ENCODE measurements around the gene EFEMP1. TPM values are rescaled to one million over a fixed set of nuclear protein-coding genes. Genes with fewer than 3 reads are reported as not detected.
A peak's percentile ranks its signal among the peaks of the same experiment; 100 is the strongest.

EFEMP1 gene
- total RNA-seq, 1 experiment from 2014 or later, result 86.3 TPM

DNA sequence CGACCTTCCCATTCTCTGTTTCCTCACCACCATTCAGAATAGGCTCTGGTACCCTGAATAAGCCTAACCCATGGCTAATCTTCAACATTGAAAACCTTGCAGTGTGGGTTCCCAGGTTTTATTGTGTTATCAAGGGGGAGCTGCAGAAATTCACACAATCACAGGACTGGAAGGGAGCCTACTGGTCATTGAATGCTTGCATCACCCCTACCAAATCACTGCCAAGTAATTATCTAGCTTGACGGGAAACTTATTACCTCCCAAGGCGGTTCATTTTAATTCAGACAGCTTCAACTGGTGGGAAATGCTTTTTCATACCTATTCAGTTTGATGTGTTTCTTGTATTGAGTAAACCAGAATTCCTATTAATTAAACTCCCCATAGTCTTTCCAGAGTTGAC, 33.6 kb upstream of the EFEMP1 start:
- Histone ChIP-seq H3K4me1 (replicated peaks; ENCODE audit: insufficient read depth) (peaks cover 20% of the 10 kb centered on the region), H3K79me2 (ENCODE audit: low read depth) (no peaks in the 10 kb centered on the region), H3K27me3 (ENCODE audit: insufficient read depth, low read depth) (no peaks in the 10 kb centered on the region), H3K36me3 (ENCODE audit: low read depth) (no peaks in the 10 kb centered on the region), H2AFZ (no peak overlapping the region), H3K27ac (peak overlapping the region; percentile 52; the same call in 1 of the 2 replicates), H4K20me1 (ENCODE audit: insufficient read depth) (no peaks in the 10 kb centered on the region), H3K4me3 (no peak overlapping the region), H3K4me2 (peak overlapping the region; percentile 62; the same call in 1 of the 2 replicates), H3K9me3 (ENCODE audit: insufficient read depth, low read depth) (no peaks in the 10 kb centered on the region), H3K9me2 (ENCODE audit: insufficient read depth) (no peaks in the 10 kb centered on the region), H3F3A (ENCODE audit: insufficient read depth, low read depth) (peaks cover 15% of the 10 kb centered on the region; the same call in 1 of the 2 replicates)
- POLR2A ChIA-PET (ENCODE audit: unreplicated experiment), result interaction anchor here (0.5 kb wide), 1 partner anchor 30 kb away, joined by 3 read pairs; no protein-coding TSS in a partner anchor
- DNase-seq, result no peak
- no TSS peak for BruUV-seq (replicated peaks)
- intact Hi-C loops (cut with micrococcal nuclease; ENCODE audit: unreplicated experiment), result no loop called here
- CTCF ChIA-PET, result interaction anchor here (0.6 kb wide), 1 partner anchor 186 kb away, joined by 4 read pairs; no protein-coding TSS in a partner anchor
- TF ChIP-seq EZH2 (IDR thresholded peaks at IDR 0.05; ENCODE audit: low read depth), result no peak
- TF ChIP-seq, protein P1, sequence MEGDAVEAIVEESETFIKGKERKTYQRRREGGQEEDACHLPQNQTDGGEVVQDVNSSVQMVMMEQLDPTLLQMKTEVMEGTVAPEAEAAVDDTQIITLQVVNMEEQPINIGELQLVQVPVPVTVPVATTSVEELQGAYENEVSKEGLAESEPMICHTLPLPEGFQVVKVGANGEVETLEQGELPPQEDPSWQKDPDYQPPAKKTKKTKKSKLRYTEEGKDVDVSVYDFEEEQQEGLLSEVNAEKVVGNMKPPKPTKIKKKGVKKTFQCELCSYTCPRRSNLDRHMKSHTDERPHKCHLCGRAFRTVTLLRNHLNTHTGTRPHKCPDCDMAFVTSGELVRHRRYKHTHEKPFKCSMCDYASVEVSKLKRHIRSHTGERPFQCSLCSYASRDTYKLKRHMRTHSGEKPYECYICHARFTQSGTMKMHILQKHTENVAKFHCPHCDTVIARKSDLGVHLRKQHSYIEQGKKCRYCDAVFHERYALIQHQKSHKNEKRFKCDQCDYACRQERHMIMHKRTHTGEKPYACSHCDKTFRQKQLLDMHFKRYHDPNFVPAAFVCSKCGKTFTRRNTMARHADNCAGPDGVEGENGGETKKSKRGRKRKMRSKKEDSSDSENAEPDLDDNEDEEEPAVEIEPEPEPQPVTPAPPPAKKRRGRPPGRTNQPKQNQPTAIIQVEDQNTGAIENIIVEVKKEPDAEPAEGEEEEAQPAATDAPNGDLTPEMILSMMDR (conservative IDR thresholded peaks at IDR 0.05), result no peak

DNA sequence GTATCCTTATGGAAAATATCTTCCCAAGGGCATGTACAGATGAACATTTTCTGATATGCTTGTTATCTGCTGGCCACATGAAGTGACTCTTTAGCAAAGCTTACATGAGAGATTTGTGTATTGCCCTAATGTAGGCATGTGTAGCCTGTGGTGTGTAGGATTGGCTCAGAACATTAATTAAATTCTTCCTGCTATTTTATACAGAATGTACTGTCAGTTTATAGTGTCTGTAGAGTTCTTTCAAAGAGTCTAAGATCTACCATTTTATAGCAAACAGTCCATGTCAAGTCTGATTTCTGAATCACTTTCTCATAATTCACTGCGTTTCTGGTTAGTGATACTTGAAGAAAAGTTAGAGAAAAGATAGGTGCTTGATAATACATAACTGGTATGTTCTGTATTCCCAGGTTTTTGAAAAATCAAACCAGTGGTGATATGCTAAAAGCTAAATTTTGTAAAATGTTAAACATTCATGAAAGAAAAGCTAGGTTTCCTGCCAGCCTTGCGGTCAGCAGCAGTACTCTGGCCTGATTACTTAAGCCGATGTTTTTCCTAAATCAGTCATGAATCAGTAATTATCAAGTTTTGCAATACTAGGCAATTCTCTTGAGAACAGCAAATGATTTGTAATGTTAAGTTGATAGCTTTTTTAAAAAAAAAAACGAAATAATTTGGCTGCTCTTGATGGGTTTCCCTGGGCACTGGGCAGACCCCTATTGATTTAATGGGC, 30.9 kb upstream of the EFEMP1 start:
- no TSS peak for BruUV-seq (replicated peaks)
- intact Hi-C loops (cut with micrococcal nuclease; ENCODE audit: unreplicated experiment), result no loop called here
- no peaks in the 10 kb centered on the region for H3K36me3 ChIP-seq (ENCODE audit: low read depth)
- peaks cover 20% of the 10 kb centered on the region for H3K4me1 ChIP-seq (replicated peaks; ENCODE audit: insufficient read depth)
- H3K9me2 ChIP-seq (ENCODE audit: insufficient read depth), result no peaks in the 10 kb centered on the region
- ChIA-PET POLR2A (ENCODE audit: unreplicated experiment) (interaction anchor here (0.6 kb wide), 1 partner anchor 298 kb away, joined by 3 read pairs; no protein-coding TSS in a partner anchor), CTCF (no interaction called here)
- H2AFZ ChIP-seq, result no peak overlapping the region
- H3K4me3 ChIP-seq, result no peak overlapping the region
- no peaks in the 10 kb centered on the region for H3K79me2 ChIP-seq (ENCODE audit: low read depth)
- H3K4me2 ChIP-seq, result no peak overlapping the region
- peaks cover 15% of the 10 kb centered on the region; the same call in 1 of the 2 replicates for H3F3A ChIP-seq (ENCODE audit: insufficient read depth, low read depth)
- no peaks in the 10 kb centered on the region for H3K27me3 ChIP-seq (ENCODE audit: insufficient read depth, low read depth)
- no peak for DNase-seq
- no peaks in the 10 kb centered on the region for H4K20me1 ChIP-seq (ENCODE audit: insufficient read depth)
- H3K27ac ChIP-seq, result no peak overlapping the region
- no peak for TF ChIP-seq EZH2 (IDR thresholded peaks at IDR 0.05; ENCODE audit: low read depth)
- TF ChIP-seq, protein P1 (conservative IDR thresholded peaks at IDR 0.05), result no peak
- H3K9me3 ChIP-seq (ENCODE audit: insufficient read depth, low read depth), result no peaks in the 10 kb centered on the region

- Histone ChIP-seq H3K4me1 (replicated peaks; ENCODE audit: insufficient read depth) (peaks cover 19% of the 10 kb centered on the region), H3K27me3 (ENCODE audit: insufficient read depth, low read depth) (no peaks in the 10 kb centered on the region), H2AFZ (0 out of 2 replicates have a peak overlapping the region, but pooled peaks have one; percentile 10), H3K4me3 (no peak overlapping the region), H3F3A (ENCODE audit: insufficient read depth, low read depth) (no peaks in the 10 kb centered on the region; the same call in 1 of the 2 replicates), H3K27ac (no peak overlapping the region), H4K20me1 (ENCODE audit: insufficient read depth) (no peaks in the 10 kb centered on the region), H3K9me3 (ENCODE audit: insufficient read depth, low read depth) (no peaks in the 10 kb centered on the region), H3K79me2 (ENCODE audit: low read depth) (no peaks in the 10 kb centered on the region), H3K36me3 (ENCODE audit: low read depth) (no peaks in the 10 kb centered on the region), H3K9me2 (ENCODE audit: insufficient read depth) (no peaks in the 10 kb centered on the region), H3K4me2 (no peak overlapping the region)
- POLR2A ChIA-PET (ENCODE audit: unreplicated experiment), result no interaction called here
- no peak for DNase-seq
- no TSS peak for BruUV-seq (replicated peaks)
- CTCF ChIA-PET, result no interaction called here
- TF ChIP-seq EZH2 (IDR thresholded peaks at IDR 0.05; ENCODE audit: low read depth), result no peak
- TF ChIP-seq, protein P1 (conservative IDR thresholded peaks at IDR 0.05), result no peak
- intact Hi-C loops (cut with micrococcal nuclease; ENCODE audit: unreplicated experiment), result no loop called here
These were observed 28.8 kb upstream of the EFEMP1 start for GRCh38 chr2:55952415-55952814.

Data from PC-9 (cell line).